K562 (cell line): ENCODE measurements around the gene RFC5. TPM values are rescaled to one million over a fixed set of nuclear protein-coding genes. Genes with fewer than 3 reads are reported as not detected.

Experiments used
- ATAC-seq: fragments of 200-7000 bp; cut with Tn5 transposase; 3 replicates; pipeline ENCODE4 v1.9.1; 2020; ENCODE audit warnings: moderate library complexity
- BruUV-seq: library from RNA; stranded (reverse); fragments of 400-500 nt; replicated peaks from 2 replicates; lab custom pipeline; 2021; lab: Mats Ljungman, UMichigan
- CTCF ChIA-PET: fragments of 300-600 bp; formaldehyde crosslinking; extraction: SDS; loops from one replicate; lab custom pipeline; 2021; ENCODE audit warnings: low intra/inter-chr PET ratio; lab: Yijun Ruan, JAX
- POLR2A ChIA-PET: fragments of 300-600, 350-650 bp; sonication (Branson Sonifier 250); formaldehyde crosslinking; extraction: SDS; loops from one replicate; lab custom pipeline; 2021; ENCODE audit warnings: antibody characterized with exemption, inconsistent platforms; lab: Yijun Ruan, JAX
- DNase-seq, 4 experiments: peaks; one replicate each; pipeline versions ENCODE4 v3.0.0 to v3.0.0-alpha.2; 2011 to 2018; ENCODE audit warnings: low spot score in 3 of 4, mixed read lengths in 3 of 4; ENCODE audit errors: extremely low read depth in 1 of 4
- FAIRE-seq: peaks from 2 replicates; lab custom pipeline; 2011; peaks lifted over from hg19 to GRCh38; lab: Jason Lieb, UNC
- H2AFZ ChIP-seq: 2 replicates; pipeline ENCODE4 v1.6.0; 2011; ENCODE audit warnings: low read depth, low read length, control low read depth, inconsistent platforms
- H3K27ac ChIP-seq: fragments of 200-600 bp; 3 replicates; pipeline ENCODE4 v1.8.0; 2011; ENCODE audit warnings: low read depth, mild to moderate bottlenecking, control low read depth, inconsistent platforms, low read length, moderate library complexity, mixed read lengths; ENCODE audit errors: extremely low read depth
- H3K27me3 ChIP-seq, 2 experiments: fragments of 300-600 bp in 1 of 2; 2 replicates in 1 of 2; 3 replicates in 1 of 2; pipeline versions ENCODE4 v1.6.0 to v1.8.0; 2011; ENCODE audit warnings: inconsistent platforms in 2 of 2, low read length in 2 of 2, mild to moderate bottlenecking in 1 of 2, mixed read lengths in 1 of 2, moderate library complexity in 1 of 2; ENCODE audit not compliant: control insufficient read depth in 2 of 2, insufficient read depth in 2 of 2
- H3K36me3 ChIP-seq: fragments of 300-600 bp; 3 replicates; pipeline ENCODE4 v1.8.0; 2011; ENCODE audit warnings: mild to moderate bottlenecking, low read length, inconsistent platforms; ENCODE audit not compliant: control insufficient read depth, insufficient read depth
- H3K4me1 ChIP-seq, 2 experiments: fragments of 200-600 bp in 1 of 2; replicated peaks in 1 of 2; 2 replicates in 1 of 2; 3 replicates in 1 of 2; pipeline versions ENCODE4 v1.5.1 to v1.8.0; 2011; ENCODE audit warnings: inconsistent platforms in 2 of 2, low read length in 2 of 2, mild to moderate bottlenecking in 1 of 2, mixed read lengths in 1 of 2, moderate library complexity in 1 of 2; ENCODE audit not compliant: control insufficient read depth in 2 of 2, insufficient read depth in 2 of 2
- H3K4me2 ChIP-seq: 2 replicates; pipeline ENCODE4 v1.6.1; 2011; ENCODE audit warnings: low read length, control low read depth, inconsistent platforms, mixed read lengths; ENCODE audit not compliant: insufficient read depth
- H3K4me3 ChIP-seq: fragments of 200-600 bp; sonication (generic), shearing (Covaris generic); 2 replicates; pipeline ENCODE4 v1.5.1; 2016; ENCODE audit warnings: control low read depth, inconsistent platforms
- H3K79me2 ChIP-seq: fragments of 200-600 bp; 3 replicates; pipeline ENCODE4 v1.8.0; 2011; ENCODE audit warnings: low read length, inconsistent platforms; ENCODE audit not compliant: control insufficient read depth, insufficient read depth
- H3K9ac ChIP-seq, 2 experiments: 2 replicates each; pipeline versions ENCODE4 v1.6.0 to v1.6.1; 2011; ENCODE audit warnings: low read depth in 2 of 2, low read length in 2 of 2, control low read depth in 1 of 2, inconsistent platforms in 1 of 2, mild to moderate bottlenecking in 1 of 2, mixed read lengths in 1 of 2; ENCODE audit not compliant: insufficient read depth in 1 of 2
- H3K9me1 ChIP-seq: one replicate; pipeline ENCODE4 v1.6.0; 2011; ENCODE audit warnings: inconsistent platforms, mild to moderate bottlenecking, low read length, moderate library complexity; ENCODE audit not compliant: control insufficient read depth, insufficient read depth
- H3K9me3 ChIP-seq: replicated peaks from 2 replicates; pipeline ENCODE4 v1.5.1; 2011; ENCODE audit warnings: low read depth, low read length, inconsistent platforms; ENCODE audit not compliant: control insufficient read depth, insufficient read depth
- H4K20me1 ChIP-seq: replicated peaks from 2 replicates; pipeline ENCODE4 v1.6.1; 2011; ENCODE audit warnings: low read length, inconsistent platforms, mixed read lengths; ENCODE audit not compliant: control insufficient read depth, insufficient read depth
- DACH1 ChIP-seq: fragments of 450-650 bp; IDR thresholded peaks from 2 replicates; pipeline ENCODE4 v1.6.1; 2018; ENCODE audit not compliant: partially characterized antibody
- ETV1 ChIP-seq: fragments of 450-650 bp; conservative IDR thresholded peaks from 2 replicates; pipeline ENCODE4 v1.6.1; 2016; ENCODE audit warnings: missing genetic modification characterization, control low read depth, low read depth, missing compliant biosample characterization
- FOXK2 ChIP-seq, 2 experiments: fragments of 450-650 bp; IDR thresholded peaks in 1 of 2; conservative IDR thresholded peaks in 1 of 2; 2 replicates each; pipeline ENCODE4 v1.6.1; 2016; ENCODE audit warnings: low read depth in 2 of 2, mild to moderate bottlenecking in 1 of 2
- PHF8 ChIP-seq: fragments of 200-600 bp; sonication (generic); IDR thresholded peaks from 2 replicates; pipeline ENCODE4 v1.6.1; 2012; ENCODE audit warnings: mixed run types, mild to moderate bottlenecking, inconsistent platforms, low read length, moderate library complexity, borderline replicate concordance
- RBBP5 ChIP-seq: fragments of 200-600 bp; sonication (generic); IDR thresholded peaks from 2 replicates; pipeline ENCODE4 v1.6.1; 2012; ENCODE audit warnings: borderline replicate concordance, mild to moderate bottlenecking, low read length, control low read depth, inconsistent platforms; ENCODE audit not compliant: insufficient read depth, poor library complexity, severe bottlenecking
- WGBS: fragments of 100-300 bp; shearing (Covaris generic); methylation state at CpG from one replicate; pipeline ENCODE4 v1.1.6; 2016; ENCODE audit warnings: low coverage, mixed read lengths; ENCODE audit not compliant: insufficient coverage; ENCODE audit errors: missing lambda C conversion rate; 5-methylcytosine and 5-hydroxymethylcytosine counted together
- in situ Hi-C: fragments of 300-500 bp; cut with MboI; formaldehyde crosslinking; loops from 4 replicates; pipeline ENCODE4 v1.15.0; 2018; ENCODE audit warnings: inconsistent platforms, mixed read lengths
- intact Hi-C: fragments of 100-400 bp; cut with micrococcal nuclease; formaldehyde crosslinking; loops from 2 replicates; pipeline ENCODE4 v1.14.2; 2022
- polyA plus RNA-seq, 8 experiments: library from polyadenylated mRNA; depleted of rRNA in 4 of 8; stranded (reverse) in 5 of 8; unstranded in 3 of 8; fragments of >200 nt; fragmentation: Nextera tagmentation in 2 of 8; fragmentation: Illumina TruSeq in 1 of 8; extraction: Ambion mirVana in 2 of 8; extraction: Trizol in 1 of 8; gene quantifications; 2 replicates each; pipeline versions ENCODE4 v1.2.1 to v1.2.3, GENCODE V29; 2011 to 2014; ENCODE audit warnings: inconsistent platforms in 1 of 8, missing spikeins in 1 of 8
- total RNA-seq, 7 experiments: library from RNA; depleted of rRNA in 6 of 7; stranded (reverse); fragments of >200 nt in 6 of 7; fragmentation: Illumina TruSeq in 2 of 7; extraction: Trizol in 2 of 7; gene quantifications; 2 replicates each; pipeline versions ENCODE4 v1.2.1 to v1.2.3, GENCODE V29; 2011 to 2021; ENCODE audit warnings: low replicate concordance in 1 of 7
- TF ChIP-seq, protein P1 (sequence below): fragments of 250-450 bp; sonication (Bioruptor Pico); IDR thresholded peaks from 2 replicates; pipeline ENCODE4 v1.8.0; 2021; ENCODE audit warnings: mild to moderate bottlenecking, moderate library complexity
- TF ChIP-seq, protein P2 (sequence below), 2 experiments: fragments of 450-650 bp; IDR thresholded peaks; 2 replicates each; pipeline ENCODE4 v1.6.1; 2016

Gene RFC5
- total and polyA plus RNA-seq, 9 of the 15 experiments (the other 6 are each of a cell fraction or from before 2014, with no cell fraction given), result 61.8 to 189 (median 92.9) TPM

DNA sequence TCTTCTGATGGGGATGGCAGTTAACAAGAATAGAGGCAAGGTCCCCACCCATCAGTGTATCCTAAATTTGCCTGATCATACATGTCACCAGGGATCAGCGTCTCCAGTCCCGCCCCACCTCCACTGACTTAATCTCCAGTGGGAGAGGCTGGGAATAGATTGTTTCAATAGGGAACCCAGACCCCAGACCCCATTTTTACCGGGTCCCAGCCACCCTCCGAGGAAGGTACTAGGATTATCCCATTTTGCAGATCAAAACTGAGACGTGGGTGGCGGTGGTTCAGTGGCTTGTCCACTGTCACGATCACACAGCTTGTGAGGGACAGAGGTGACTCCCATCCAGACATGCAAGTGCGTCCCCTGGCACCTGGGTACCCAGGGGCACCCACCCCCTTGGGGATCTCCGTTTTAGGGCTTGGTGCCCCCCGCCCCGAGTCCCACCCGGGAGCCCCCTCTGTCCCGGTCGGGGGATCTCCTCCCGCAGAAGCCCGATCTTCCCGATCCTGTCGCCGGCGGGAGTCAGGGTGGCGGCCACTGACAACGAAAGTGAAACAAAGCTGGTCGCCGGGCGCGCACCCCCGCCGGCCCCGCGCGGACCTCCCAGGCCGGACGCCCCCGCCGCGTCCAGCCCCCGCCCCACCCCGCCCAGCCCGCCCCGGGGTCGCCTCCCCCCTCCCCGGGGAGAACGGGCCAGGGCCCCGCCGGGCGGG, 44.0 kb downstream of the RFC5 start (continued):
- TF ChIP-seq, protein P1, sequence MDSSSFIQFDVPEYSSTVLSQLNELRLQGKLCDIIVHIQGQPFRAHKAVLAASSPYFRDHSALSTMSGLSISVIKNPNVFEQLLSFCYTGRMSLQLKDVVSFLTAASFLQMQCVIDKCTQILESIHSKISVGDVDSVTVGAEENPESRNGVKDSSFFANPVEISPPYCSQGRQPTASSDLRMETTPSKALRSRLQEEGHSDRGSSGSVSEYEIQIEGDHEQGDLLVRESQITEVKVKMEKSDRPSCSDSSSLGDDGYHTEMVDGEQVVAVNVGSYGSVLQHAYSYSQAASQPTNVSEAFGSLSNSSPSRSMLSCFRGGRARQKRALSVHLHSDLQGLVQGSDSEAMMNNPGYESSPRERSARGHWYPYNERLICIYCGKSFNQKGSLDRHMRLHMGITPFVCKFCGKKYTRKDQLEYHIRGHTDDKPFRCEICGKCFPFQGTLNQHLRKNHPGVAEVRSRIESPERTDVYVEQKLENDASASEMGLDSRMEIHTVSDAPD (CRISPR knock-in tag), result no peak

DNA sequence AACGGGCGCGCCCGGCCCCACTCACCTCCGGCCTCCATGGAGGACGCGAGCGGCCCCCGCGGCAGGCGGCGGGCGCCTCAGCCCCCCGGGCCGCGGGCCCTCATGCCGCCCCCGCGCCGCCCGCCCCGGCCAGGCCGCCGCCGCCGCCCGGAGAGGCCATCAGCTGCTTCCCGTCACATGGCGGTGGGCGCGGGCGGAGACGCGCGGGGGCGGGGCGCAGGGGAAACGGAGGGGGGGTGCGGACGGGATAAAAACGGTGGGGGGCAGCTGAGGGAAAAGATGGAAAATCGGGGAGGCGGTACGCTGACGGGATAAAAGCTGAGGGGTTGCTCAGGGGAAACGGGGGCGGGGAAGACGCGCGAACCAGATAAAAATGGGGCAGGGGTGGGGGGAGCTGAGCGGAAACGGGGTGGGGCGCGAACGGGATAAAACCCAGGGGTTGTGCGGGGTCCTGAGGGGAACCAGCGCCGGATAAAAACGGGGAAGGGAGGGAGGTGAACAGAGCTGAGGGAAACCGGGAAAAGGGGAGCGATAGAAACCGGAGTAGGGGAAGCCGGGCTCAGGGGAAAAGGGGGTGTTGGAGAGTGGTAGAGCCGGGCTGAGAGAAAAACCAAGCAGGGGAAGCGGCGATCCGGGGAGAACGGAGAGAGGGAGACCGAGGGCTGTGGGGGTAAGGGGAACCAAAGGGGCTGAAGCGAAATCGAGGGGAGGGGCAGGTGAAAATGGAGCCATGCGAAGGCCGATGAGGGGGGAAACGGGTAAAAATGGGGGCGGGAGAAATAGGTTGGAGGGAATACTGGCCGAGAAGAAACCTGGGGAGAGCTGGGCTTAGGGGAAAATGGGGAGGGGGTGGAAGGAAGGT, 44.7 kb downstream of the RFC5 start, which contains the start of gene WSB2:
Gene WSB2, minus strand, starts transcription at position 169 of the 862 bp plus-strand sequence. Its CDS starts 131 bp downstream, at position 38.
- intact Hi-C loops, result loop anchor here (5.0 kb wide), 1 partner anchor 41 kb away; the partner anchor contains the start of gene VSIG10
- no peaks in the 10 kb centered on the region for H3K9me3 ChIP-seq
- TF ChIP-seq RBBP5, result peak; percentile 8
- TF ChIP-seq ETV1 (tag), result peak; percentile 25; the same call in 1 of the 2 replicates
- TF ChIP-seq DACH1, result no peak
- TF ChIP-seq, protein P2, sequence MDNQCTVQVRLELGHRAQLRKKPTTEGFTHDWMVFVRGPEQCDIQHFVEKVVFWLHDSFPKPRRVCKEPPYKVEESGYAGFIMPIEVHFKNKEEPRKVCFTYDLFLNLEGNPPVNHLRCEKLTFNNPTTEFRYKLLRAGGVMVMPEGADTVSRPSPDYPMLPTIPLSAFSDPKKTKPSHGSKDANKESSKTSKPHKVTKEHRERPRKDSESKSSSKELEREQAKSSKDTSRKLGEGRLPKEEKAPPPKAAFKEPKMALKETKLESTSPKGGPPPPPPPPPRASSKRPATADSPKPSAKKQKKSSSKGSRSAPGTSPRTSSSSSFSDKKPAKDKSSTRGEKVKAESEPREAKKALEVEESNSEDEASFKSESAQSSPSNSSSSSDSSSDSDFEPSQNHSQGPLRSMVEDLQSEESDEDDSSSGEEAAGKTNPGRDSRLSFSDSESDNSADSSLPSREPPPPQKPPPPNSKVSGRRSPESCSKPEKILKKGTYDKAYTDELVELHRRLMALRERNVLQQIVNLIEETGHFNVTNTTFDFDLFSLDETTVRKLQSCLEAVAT (IDR thresholded peaks at IDR 0.05), result peak; percentile 66 to 73; a peak in 1 of 4 replicates
- peak; percentile 53; the same call in 1 of the 2 replicates for TF ChIP-seq PHF8
- 0 out of 4 replicates have a peak, but pooled peaks of 1 of the 2 experiments have one; percentile 18 for TF ChIP-seq FOXK2 (conservative IDR thresholded peaks at IDR 0.05 in 1 of 2, IDR thresholded peaks at IDR 0.05 in 1 of 2; ENCODE audit: low read depth in 2 of 2)

More for the DNA sequence above, 44.7 kb downstream of the RFC5 start, which contains the start of gene WSB2:
- FAIRE-seq (no peak), ATAC-seq (peak; percentile 25), DNase-seq (peak; percentile 80 to 92 (median 86))
- H3K36me3 ChIP-seq, result no peaks in the 10 kb centered on the region; the same call in 2 of the 3 replicates
- H3K4me2 ChIP-seq, result peak within 1 kb of the TSS; percentile 97
- POLR2A ChIA-PET, result interaction anchor here (0.6 to 1.4 kb wide), 10 partner anchors 10 to 315 kb away, joined by 3 to 7 read pairs (median 3); partner anchors contain the start of gene TAOK3
- H3K79me2 ChIP-seq, result peaks cover 33% of the 10 kb centered on the region
- peak within 1 kb of the TSS; percentile 96 for H3K9ac ChIP-seq
- peak within 1 kb of the TSS; percentile 85 for H3K4me3 ChIP-seq
- H3K4me1 ChIP-seq, result peaks cover 15 to 38% of the 10 kb centered on the region in 2 experiments
- WGBS, result 2% methylated on average over 13 of the region's 76 CpGs
- in situ Hi-C loops, result no loop called here
- H3K27me3 ChIP-seq, result no peaks in the 10 kb centered on the region
- no peaks in the 10 kb centered on the region for H3K9me1 ChIP-seq
- peak within 1 kb of the TSS; percentile 98 for H3K27ac ChIP-seq
- BruUV-seq, result no TSS peak
- H4K20me1 ChIP-seq, result peaks cover 5% of the 10 kb centered on the region; the same call in 1 of the 2 replicates
- H2AFZ ChIP-seq, result peak within 1 kb of the TSS; percentile 88
- CTCF ChIA-PET, result interaction anchor here (0.6 kb wide), 1 partner anchor 17 kb away, joined by 4 read pairs; no protein-coding TSS in a partner anchor
